T-helper 9 cell (primary cell): Measurements from ENCODE around the gene USP54.

Source experiments
- DNase-seq: peaks from one replicate; pipeline ENCODE4 v3.0.0-alpha.2; 2020

The USP54 gene

DNA sequence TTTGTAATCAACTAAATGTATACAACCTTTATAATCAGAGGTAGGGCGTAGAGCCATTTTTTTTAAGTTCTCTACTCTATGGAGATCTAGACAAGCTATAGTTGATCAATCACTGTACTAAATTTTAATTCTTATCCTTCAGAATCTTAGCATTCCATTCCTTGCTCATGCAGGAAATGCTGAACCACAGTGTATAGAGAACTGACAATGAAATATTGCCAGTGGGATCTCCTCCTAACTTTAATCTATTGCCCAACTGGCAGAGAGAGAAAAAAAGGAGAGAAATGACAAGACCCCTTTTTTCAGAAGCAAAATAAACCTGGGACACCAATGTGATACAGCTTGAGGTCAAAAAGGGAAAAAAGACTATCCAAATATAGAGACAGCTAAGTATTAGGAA, 68.9 kb downstream of the USP54 start:
- no peak for DNase-seq

DNA sequence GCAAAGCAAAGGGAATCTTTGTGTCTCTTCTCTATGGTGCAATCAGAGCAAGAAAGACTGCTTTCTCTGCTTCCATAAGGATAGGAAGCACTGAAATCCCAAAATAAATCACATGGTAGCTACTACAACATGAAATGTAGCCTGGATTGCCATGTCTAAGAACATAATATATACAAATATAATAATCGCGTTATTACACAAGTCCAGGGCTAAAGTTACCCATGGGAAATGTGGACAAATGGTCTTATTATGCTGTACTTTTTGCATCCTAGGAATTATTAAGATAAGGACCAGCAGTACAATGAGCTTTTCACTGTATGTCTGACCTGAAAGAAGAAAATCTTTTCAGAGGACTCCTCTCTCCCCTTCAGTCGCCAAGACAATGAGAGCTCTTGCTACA, 71.8 kb downstream of the USP54 start:
- no peak for DNase-seq

DNA sequence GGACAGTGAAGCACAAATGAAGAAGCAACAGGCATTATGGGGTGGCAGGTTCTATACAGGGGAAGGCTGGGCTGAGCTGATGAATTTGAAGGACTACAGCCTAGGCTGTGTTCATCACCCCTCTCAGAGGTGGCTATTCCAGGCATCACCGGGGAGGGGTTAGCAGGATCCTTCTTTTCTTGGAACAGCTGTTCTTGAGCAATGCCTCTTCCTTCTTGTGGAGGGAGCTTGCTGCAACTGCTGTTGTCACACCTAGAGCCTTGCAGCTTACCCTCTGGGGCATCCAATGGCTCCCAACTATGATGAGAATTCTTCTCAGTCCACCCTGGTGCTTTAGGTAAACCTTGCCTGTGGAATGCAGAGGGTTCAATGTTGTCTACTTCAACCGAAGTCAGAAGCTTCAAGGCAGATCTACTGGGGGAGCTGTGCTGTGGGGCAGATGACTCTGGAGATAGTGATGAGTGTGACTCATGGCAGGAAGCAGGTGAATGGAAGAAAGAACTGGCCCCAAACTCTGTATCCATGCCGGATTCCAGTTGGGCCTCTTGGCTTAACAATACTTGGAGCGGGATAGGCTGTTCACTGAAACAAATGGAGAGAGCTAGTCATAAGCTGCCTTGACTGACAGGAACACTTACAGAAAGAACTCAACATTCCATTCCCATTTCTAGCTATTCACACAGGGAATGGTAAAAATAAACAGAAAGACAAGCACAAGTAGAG, 73.8 kb downstream of the USP54 start:
- DNase-seq: no peak

DNA sequence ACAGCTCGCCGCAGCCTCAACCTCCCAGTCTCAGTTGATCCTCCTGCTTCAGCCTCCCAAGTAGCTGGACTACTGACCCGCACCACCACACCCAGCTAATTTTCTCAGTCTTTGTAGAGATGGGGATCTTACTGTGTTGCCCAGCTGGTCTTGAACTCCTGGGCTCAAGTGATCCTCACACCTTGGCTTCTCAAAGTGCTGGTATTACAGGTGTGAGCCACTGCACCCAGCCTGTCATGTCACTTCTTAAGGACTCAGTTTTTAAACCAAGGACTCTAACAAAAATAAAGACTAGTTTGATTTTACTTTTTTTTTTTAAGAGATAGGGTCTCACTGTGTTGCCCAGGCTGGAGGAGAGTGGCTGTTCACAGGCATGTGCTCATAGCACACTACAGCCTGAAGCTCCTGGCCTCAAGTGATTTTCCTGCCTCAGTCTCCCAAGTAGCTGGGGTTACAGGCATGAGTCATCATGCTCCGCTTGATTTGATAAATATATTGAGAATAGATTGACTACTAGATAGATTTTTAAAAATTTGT, 78.9 kb downstream of the USP54 start:
- no peak for DNase-seq

DNA sequence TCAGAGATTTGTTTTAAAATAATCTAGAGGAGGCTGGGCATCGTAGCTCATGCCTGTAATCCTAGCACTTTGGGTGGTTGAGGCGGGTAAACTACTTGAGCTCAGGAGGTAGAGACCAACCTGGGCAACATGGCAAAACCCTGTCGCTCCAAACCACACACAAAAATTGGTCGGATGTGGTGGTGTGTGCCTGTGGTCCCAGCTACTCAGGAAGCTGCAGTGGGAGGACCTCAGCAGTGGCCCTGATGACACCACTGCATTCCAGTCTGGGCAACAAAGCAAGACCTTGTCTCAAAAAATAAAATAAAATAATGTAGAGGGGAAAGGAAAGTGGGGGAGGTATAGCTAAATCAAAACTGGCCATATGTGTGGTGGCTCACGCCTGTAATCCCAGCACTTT, 81.4 kb downstream of the USP54 start:
- no peak for DNase-seq

DNA sequence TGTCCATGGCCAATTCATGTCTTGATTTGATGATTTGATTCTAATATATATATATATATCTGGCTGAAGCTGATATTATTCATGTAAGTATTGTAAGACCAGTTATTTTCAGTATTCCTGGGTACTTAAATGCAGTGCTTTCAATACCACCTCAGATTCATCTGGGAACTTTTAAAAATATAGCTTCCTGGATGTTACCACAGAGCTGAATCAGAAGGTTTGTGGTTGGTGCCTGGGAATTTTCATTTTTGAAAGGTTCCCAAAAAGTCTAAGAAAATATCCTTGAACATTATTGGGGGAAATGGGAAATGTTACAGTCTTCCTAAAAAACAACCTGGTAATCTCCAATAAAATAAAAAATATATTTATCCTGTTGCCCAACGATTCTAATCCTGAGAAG, 84.7 kb downstream of the USP54 start:
- no peak for DNase-seq

DNA sequence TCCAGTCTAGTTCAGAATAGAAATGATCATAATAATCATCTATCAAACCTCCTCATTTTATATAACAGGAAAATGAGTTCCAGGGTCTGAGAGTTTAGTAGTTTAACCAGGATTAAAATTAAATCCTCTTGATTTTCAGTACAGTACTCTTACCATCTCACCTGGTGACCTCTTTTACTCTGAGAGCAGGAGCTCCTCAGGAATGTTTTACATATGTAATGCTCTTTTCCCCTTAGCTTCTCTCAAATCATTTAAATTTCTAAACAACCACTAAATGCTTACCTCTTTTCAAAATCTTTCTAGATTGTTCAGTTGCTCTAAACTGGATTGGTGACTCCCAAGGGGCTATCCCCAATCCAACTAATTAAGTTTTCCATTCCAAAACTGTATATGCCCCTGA, 85.1 kb downstream of the USP54 start:
- no peak for DNase-seq

DNA sequence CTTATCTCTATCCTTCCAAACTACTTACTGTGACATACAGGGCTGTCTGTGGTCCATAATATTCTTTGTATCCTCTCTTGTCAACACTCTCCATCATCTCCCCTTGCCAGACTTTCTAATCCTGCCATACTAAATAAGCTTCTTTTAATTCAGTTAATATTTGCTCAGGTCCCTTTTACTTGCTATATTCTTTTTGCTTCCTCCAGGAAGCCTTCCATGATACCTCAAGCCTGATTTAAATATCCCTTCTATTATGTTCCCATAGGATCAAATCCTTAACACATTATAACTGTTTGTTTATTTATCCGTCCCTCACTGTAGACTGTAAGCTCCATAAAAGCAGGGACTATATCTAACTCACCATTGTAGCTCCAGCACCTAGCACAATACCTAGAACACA, 88.1 kb downstream of the USP54 start:
- DNase-seq: no peak

DNA sequence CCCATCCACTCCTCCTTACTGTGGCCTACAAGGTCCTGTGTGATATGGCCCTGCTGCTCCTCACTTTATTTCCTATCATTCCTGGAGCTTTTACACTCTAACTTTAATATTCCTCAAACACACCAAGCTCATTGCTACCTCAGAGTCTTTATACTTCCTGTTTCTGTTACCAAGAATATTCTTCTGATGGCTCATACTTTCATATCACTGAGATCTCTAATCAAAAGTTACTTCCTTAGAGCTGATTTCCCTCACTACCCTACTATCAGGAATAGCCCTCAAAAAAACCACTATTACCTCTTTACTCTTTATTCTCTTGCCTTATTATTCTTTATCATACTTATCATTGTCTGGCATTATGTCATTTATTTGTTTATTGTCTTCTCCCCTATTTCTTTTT, 89.5 kb downstream of the USP54 start:
- no peak for DNase-seq

DNA sequence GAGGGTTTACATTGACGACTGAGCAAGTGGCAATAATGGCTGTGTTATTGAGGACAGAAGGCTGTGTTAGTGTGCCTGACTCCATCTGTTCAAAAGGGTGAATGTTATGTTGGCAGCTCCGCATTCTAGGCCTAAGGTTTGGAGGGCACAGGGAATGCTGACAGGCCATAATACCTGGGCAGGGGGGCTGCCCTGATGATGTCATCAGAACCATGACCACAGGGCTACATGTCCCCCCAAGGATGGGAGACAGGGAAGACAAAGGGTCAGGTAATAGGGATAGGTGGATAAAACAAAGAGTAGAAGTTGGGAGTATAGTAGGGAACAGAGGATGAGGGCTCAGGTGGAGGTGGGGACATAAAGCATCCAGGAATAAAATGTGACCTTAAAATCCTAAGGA, 93.5 kb downstream of the USP54 start:
- DNase-seq: no peak

DNA sequence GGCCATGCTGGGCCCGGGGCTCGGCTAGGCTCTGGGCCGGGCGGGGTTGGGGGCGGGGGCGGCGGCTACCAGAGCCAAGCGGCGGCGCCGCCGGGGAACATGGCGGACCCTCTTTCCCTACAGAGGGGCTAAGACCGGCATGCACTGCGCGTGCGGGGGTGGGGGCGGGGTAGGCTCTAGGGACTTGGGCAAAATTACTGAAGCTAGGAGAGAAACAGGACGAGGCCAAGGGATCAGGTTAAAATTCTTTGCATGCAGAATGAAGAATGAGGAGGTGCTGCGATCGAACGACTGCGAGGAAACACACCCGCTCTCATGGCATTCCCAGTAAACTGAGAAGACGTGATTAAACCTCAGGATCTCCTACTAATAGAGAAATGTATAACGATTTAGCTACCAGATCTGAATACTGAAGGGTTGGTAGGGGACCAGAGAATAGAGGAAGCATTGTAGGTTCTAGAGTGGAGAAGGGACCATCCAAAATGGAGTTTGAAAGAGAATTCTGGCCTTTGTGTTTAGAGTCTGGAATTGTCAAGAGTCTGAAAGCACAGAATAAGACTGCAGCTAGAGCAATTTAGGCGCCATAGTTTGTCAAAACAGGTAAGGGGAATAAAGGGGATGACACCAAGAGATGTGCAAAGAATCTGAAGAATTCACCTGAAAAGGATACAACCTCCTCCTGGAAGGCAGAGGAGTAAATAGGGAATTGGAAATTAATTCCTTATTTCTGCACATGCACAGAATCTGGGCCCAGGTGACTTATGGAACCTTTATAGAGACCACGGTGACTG, 95.1 kb downstream of the USP54 start, which contains the start of gene PPP3CB:
Gene PPP3CB, minus strand, starts transcription at position 141 of the 791 bp plus-strand sequence. Its CDS starts 135 bp downstream, at position 6.
- peak; percentile 89 for DNase-seq

DNA sequence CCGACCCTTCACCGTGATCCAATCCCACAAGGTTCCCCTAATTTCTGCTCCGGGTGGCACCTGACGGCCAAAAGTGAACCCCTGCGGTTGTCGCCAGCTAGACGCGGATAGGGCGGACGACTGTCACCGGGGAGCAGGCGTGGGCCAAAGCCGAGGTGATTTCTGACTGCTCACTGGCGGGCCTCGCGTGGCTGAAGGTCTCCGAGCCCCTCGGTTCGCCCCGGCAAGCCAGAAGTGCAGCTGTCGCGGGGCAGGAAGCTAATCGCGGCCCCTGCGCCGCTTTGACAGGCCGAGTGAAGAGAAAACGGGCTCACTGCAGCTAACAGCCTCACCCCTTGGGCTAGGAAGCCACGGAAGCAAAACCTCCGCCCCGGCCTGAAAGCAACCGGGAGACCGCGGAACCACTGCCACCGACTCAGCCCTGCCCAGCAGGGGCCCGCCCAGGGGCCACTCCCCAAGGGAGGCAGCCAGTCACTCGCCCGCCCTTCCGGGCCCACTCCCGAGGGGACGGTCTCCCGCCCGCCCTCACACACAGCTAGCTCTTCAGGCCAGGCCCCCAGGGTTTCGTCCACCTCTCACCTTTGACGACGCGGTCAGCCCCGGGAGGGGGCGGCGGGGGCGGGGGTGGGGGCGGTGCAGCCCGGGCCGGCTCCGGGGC, 95.8 kb downstream of the USP54 start:
- DNase-seq: peak; percentile 78

DNA sequence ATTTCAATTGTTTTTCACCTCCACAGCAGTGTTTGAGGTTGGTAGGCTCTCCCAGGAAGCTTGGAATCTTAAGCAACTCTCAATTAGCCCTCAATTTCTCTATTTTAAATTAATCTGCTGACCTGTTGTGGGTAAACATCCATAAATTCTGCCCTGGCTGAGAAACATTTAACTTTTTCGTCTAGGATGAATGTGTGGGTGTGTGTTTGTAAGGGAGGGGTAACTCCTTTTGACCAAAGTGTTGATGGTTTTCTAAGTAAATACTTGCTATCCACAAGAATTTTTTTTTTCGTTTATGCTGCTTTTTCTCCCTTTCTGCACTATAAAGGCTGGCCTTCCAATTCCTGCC, 96.3 kb downstream of the USP54 start:
- no peak for DNase-seq

DNA sequence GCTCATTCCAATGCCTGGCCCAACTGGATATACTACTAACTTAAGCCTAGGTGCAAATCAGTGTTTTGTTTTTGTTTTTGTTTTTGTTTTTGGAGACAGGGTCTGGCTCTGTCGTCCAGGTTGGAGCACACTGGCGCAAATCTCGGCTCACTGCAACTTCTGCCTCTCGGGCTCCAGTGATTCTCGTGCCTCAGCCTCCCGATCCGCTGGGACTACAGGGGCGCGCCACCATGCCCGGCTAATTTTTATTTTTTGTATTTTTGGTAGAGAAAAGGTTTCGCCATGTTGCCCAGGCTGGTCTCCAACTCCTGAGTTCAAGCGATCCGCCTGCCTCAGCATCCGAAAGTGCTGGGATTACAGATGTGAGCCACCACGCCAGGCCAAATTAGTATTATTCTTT, 96.9 kb downstream of the USP54 start:
- no peak for DNase-seq

DNA sequence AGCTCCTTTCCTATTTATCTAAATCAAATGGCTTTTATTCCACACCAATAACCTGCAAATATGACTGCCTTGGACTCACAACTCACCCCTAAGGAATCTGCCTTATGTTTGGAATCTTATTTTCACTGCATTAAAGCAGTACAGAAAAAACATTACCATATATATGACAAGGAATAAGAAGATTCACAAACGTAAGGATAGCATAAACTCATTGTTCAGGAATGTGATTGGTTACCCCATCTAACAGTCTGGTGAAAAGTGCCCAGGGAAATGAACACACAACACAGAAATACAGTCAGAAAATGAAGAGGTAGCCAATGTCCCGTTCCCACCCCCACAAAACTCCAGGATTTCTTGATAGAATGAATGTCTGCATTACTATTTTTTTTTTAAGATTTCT, 97.4 kb downstream of the USP54 start:
- DNase-seq: no peak

DNA sequence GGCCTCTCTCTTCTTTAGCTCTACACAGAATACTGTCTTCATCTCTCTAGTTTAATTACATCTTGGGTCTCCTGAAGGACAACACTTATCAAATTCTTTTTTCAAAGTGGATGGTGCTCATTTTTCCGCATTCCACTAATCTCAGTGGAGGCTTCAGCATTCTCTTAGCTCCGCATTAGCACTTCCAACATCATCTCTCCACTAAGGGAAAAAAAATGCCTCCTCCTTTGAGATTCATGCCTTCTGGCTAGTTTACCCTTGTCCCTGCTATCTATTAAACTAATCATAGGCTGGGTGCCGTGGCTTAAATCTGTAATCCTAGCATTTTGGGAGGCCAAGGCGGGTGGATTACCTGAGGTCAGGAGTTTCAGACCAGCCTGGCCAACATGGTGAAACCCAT, 104.5 kb downstream of the USP54 start:
- DNase-seq: no peak

DNA sequence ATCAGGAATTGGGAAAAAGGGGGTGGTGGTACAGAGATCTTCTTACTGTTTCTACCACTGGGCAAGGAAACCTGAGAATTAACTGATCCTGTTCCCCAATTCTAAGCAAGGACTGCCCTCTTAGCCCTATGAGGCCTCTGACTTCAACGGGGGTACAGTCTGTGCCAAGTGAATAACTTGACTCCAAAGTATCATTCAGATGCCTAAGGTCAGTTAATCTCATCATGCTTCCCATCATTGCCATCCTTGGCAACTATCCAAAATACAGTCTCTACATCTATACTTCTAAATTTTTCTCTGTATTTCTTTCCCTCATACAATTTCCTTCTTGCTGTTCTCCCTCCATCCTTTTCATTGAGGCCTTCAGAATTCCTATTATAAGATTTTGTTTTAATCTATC, 105.8 kb downstream of the USP54 start:
- no peak for DNase-seq

DNA sequence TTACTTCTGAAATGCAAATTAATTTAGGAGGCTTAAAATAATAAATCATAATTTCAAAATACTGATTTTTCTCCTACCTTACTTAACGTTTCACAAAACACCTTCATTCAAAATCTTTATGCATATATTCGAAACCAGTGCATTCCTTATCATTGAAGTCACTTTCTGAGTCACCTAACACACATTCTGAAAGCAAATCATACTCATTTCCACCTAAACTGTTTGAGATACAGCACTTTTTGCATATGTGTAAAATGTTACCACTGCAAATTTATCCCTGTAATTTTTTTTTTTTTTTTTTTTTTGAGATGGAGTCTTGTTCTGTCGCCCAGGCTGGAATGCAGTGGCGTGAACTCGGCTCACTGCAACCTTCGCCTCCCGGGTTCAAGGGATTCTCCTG, 111.0 kb downstream of the USP54 start:
- DNase-seq: no peak

DNA sequence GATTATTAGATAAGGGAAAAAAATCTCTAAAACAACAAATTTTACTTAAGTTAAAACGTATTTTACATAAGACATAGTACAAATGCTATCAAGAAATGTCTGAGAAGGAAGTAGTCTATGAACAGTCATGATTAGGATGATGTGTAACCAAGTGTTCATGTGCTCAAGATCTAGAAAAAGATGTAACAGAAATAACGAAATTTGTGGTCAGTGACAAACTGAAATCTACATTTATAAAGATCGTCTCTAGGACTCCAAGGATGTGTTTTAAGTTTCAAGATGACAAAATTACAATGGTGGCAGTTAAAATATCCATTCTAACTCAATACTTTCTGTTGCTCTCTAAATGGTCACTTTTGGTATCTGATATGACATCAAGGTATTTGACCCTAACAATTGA, 112.5 kb downstream of the USP54 start:
- no peak for DNase-seq

DNA sequence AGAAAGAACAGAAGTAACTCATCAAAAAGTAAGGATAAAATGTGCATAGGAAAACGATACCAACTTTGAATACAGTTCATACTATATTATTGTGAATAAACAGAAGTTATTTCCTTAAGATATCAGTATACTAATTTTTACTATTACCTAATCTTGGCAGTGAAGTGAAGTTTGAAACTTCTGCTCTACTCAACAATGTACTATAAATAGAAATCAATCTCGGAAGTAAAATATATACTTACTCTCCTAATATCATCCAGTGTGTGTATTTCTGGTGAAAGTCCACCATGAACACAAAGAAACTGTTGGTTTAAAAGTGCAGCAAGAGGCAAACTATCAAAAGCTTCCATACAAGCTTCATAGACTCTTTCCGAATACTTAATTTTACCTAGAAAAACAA, 119.9 kb downstream of the USP54 start:
- DNase-seq: no peak

DNA sequence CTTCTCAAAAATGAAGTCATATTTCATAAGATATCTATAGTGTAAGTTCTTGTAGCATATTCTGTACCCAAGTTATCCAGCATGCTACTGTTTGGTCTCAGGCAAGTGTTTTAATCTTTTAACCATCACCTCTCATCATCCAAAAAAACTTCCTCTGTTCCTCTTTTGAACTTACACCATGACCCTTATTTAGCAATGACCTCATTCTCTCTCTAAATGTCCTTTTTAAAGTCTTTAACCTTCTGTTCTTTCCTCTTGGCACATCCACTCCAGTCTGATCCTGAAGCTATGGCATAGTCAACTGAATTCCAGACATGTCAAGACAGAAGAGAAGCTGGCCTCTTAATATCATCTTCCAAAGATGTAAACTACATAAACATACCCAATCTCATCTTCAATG, 121.6 kb downstream of the USP54 start:
- DNase-seq: no peak

DNA sequence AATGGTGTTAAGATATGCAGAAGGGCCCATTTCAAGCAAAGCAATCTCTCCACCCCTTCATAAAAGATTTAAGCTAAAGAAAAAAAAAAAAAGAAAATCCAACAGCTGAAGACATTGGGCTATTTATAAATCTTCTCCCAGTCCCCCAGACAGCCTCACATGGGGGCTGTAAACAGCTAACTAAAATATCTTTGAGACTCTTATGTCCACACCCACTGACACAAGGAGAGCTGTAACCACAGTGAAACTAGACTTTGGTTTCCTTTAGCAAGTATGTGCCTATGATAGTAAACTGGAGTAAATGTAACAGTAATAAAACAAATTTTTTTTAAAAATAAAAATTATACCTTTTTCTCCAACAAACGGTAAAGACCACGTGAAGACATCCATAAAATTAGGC, 123.9 kb downstream of the USP54 start:
- no peak for DNase-seq

DNA sequence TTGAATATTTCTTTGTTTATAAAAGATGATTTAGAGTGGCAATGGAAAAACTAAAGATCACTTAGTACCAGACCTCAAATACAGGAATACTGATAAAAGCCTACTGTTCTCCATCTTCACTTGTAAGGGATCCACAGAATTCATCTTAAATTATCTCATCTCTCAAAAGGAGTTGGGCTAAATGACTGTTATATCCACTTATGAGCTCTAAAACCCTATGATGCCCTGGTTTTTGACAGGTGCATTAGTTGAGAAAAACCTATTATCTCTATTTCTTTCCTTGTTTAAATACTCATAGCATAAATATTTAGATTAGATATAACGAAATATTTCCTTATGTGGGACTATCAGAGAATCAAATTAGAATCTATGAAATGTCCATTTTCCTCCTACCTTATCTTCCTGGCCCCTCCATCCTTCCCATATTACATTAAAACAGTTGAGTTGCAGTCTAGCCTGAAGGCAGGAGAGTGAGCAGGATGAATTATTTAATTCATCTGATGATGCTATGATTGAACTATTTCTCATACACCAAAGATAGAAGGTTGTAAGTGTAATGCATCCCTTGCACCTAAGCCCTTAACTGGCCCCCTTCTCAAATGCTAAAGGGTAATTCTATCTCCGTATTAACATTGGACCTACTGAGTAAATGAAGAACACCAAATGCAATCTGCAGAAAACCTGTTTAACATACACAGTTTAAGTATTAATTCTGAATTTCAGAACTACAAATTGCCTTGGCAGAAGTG, 125.0 kb downstream of the USP54 start:
- DNase-seq: no peak
